ENCODE measurements around the gene JAG1. TPM values are rescaled to one million over a fixed set of nuclear protein-coding genes. Genes with fewer than 3 reads are reported as not detected.
"Not testable (repeated sequence)": the region's sequence is repeated elsewhere in the genome, so short reads cannot be mapped to it uniquely, and the experiment has no call there.

JAG1 gene
- total RNA-seq, 1 donor from 2014 or later: 227 TPM

GRCh38 chr20:10639077-10639736, 34.6 kb downstream of the JAG1 start:
- no peak for DNase-seq (ENCODE audit: low read depth in 2 of 2)

GRCh38 chr20:10637563-10637962, 36.2 kb downstream of the JAG1 start:
- no peak for DNase-seq (ENCODE audit: low read depth in 2 of 2)

GRCh38 chr20:10637031-10637559, 36.7 kb downstream of the JAG1 start:
- DNase-seq (ENCODE audit: low read depth in 2 of 2): peak; percentile 64 to 82

- peak; percentile 60 to 76 for DNase-seq (ENCODE audit: low read depth in 2 of 2)
These were observed 37.4 kb downstream of the JAG1 start for GRCh38 chr20:10636326-10636818.

GRCh38 chr20:10635476-10636208, 38.2 kb downstream of the JAG1 start:
- DNase-seq (ENCODE audit: low read depth in 2 of 2): no peak

- peak in 1 of 2 donors; percentile 74 for DNase-seq (ENCODE audit: low read depth in 2 of 2)
These were observed 39.0 kb downstream of the JAG1 start for GRCh38 chr20:10634683-10635411.

- DNase-seq (ENCODE audit: low read depth in 2 of 2): no peak
These were observed 39.6 kb downstream of the JAG1 start for GRCh38 chr20:10634211-10634610.

GRCh38 chr20:10633718-10634117, 40.1 kb downstream of the JAG1 start:
- no peak for DNase-seq (ENCODE audit: low read depth in 2 of 2)

GRCh38 chr20:10632721-10633509, 40.9 kb downstream of the JAG1 start:
- no peak for DNase-seq (ENCODE audit: low read depth in 2 of 2)

GRCh38 chr20:10631126-10631525, 42.7 kb downstream of the JAG1 start:
- no peak for DNase-seq (ENCODE audit: low read depth in 2 of 2)

GRCh38 chr20:10629946-10630650, 43.7 kb downstream of the JAG1 start:
- no peak for DNase-seq (ENCODE audit: low read depth in 2 of 2)

- DNase-seq (ENCODE audit: low read depth in 2 of 2): peak in 1 of 2 donors; percentile 90
These were observed 46.9 kb downstream of the JAG1 start for GRCh38 chr20:10626896-10627295.

- DNase-seq (ENCODE audit: low read depth in 2 of 2): no peak
These were observed 48.2 kb downstream of the JAG1 start for GRCh38 chr20:10625641-10626040.

- peak; percentile 37 to 84 for DNase-seq (ENCODE audit: low read depth in 2 of 2)
These were observed 51.0 kb downstream of the JAG1 start for GRCh38 chr20:10622657-10623418.

- DNase-seq (ENCODE audit: low read depth in 2 of 2): no peak
These were observed 52.6 kb downstream of the JAG1 start for GRCh38 chr20:10621149-10621548.

- DNase-seq (ENCODE audit: low read depth in 2 of 2): peak; percentile 4 to 94
These were observed 54.4 kb downstream of the JAG1 start for GRCh38 chr20:10619427-10619826.

GRCh38 chr20:10618611-10619245, 55.1 kb downstream of the JAG1 start:
- DNase-seq (ENCODE audit: low read depth in 2 of 2): peak in 1 of 2 donors; percentile 66

GRCh38 chr20:10617549-10618133, 56.2 kb downstream of the JAG1 start:
- not testable (repeated sequence) for DNase-seq (ENCODE audit: low read depth in 2 of 2)

- no peak for DNase-seq (ENCODE audit: low read depth in 2 of 2)
These were observed 57.6 kb downstream of the JAG1 start for GRCh38 chr20:10616212-10616611.

Data from lung microvascular endothelial cell (primary cell).